ENCODE measurements around the gene PCDHGA9. TPM values are rescaled to one million over a fixed set of nuclear protein-coding genes. Genes with fewer than 3 reads are reported as not detected.
"Not testable (repeated sequence)": the region's sequence is repeated elsewhere in the genome, so short reads cannot be mapped to it uniquely, and the experiment has no call there.

The PCDHGA9 gene
- total RNA-seq, 1 donor from 2014 or later: 4.3 TPM

GRCh38 chr5:141431286-141431685, 28.7 kb downstream of the PCDHGA9 start:
- DNase-seq (no peak), ATAC-seq (ENCODE audit: poor library complexity) (peak; percentile 38)
- intact Hi-C loops (cut with DNase I): no loop called here

- intact Hi-C loops (cut with DNase I); ATAC-seq (ENCODE audit: poor library complexity); DNase-seq: not testable (repeated sequence)
Observed at GRCh38 chr5:141432308-141432707, 29.7 kb downstream of the PCDHGA9 start.

- DNase-seq; intact Hi-C loops (cut with DNase I); ATAC-seq (ENCODE audit: poor library complexity): not testable (repeated sequence)
Observed at GRCh38 chr5:141432726-141433125, 30.1 kb downstream of the PCDHGA9 start.

DNA sequence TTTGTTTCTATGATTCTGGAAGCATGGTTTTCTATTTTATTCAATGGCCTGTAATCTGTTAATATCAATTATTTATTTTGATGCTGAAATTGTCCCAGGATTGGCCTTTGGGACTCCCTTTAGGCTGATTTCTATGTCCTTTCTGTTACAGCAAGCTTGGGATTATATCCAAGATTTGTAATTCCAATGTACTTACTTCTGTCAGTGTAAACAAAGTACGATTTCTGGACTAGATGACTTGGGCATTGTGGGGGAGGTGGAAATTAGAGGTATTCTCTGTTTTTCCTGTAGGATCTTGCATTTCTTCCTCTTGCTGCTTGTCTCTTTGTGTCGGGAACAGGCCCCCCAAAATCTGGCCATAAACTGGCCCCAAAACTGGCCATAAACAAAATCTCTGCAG, 31.4 kb downstream of the PCDHGA9 start:
- ATAC-seq (ENCODE audit: poor library complexity) (no peak), DNase-seq (no peak)
- intact Hi-C loops (cut with DNase I): no loop called here

GRCh38 chr5:141437221-141437620, 34.6 kb downstream of the PCDHGA9 start:
- intact Hi-C loops (cut with DNase I): no loop called here
- DNase-seq: no peak
- ATAC-seq (ENCODE audit: poor library complexity): no peak

DNA sequence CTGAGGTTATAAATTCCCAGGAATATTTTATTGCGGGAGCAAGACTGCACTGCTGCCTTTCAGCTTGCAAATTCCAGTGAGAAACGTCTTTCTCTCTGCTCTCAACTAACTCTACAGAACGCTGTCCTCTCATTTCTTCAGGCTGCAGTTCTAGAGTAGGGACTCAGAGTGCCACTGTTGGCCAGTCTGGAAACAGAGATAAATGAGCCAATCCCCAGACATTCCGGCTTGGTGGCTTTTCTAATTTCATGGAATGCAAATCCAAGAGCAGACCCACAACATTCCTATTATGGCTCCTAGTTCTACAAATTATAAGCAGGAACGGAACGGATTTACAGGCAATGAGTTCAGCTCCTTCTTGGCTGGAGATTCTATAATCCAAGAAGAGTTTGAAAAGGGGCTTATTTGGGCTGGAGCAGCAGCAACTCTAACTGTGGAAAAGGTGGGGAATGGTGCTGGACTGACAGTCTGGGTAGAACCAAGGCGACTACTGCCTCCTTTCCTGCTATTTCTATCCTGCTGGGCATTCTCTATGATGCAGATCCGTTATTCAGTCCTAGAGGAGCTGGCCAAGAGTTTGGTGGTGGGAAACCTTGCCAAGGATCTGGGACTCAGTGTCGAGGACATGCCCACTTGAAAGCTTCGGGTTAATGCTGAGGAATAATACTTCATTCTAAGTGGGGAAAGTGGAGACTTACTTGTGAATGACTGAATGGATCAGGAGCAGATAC, 37.0 kb downstream of the PCDHGA9 start:
- intact Hi-C loops (cut with DNase I): no loop called here
- ATAC-seq (ENCODE audit: poor library complexity) (peak; percentile 50), DNase-seq (no peak)

GRCh38 chr5:141440341-141440740, 37.8 kb downstream of the PCDHGA9 start:
- no peak for DNase-seq
- intact Hi-C loops (cut with DNase I): no loop called here

GRCh38 chr5:141441571-141442170, 39.1 kb downstream of the PCDHGA9 start:
- intact Hi-C loops (cut with DNase I): no loop called here
- DNase-seq: peak; percentile 63

More at GRCh38 chr5:141440341-141440740, 37.8 kb downstream of the PCDHGA9 start:
- ATAC-seq (ENCODE audit: poor library complexity): no peak

More at GRCh38 chr5:141441571-141442170, 39.1 kb downstream of the PCDHGA9 start:
- peak; percentile 88 for ATAC-seq (ENCODE audit: poor library complexity)

Other genes with a start within 250 kb of the PCDHGA9 start
- gene PCDHB7, start 230.1 kb upstream of the PCDHGA9 start, total RNA-seq: 0.62 TPM
- 2.1 TPM for gene PCDHB8, start 225.0 kb upstream of the PCDHGA9 start, total RNA-seq
- gene PCDHB16, start 220.4 kb upstream of the PCDHGA9 start, total RNA-seq: 2.2 TPM
- 0.81 TPM for gene PCDHB9, start 215.6 kb upstream of the PCDHGA9 start, total RNA-seq
- 0.81 TPM for gene PCDHB10, start 210.4 kb upstream of the PCDHGA9 start, total RNA-seq
- 0.73 TPM for gene PCDHB11, start 203.2 kb upstream of the PCDHGA9 start, total RNA-seq
- 1.0 TPM for gene PCDHB12, start 194.1 kb upstream of the PCDHGA9 start, total RNA-seq
- gene PCDHB13, start 188.9 kb upstream of the PCDHGA9 start, total RNA-seq: 2.8 TPM
- 3.3 TPM for gene PCDHB14, start 179.4 kb upstream of the PCDHGA9 start, total RNA-seq
- gene PCDHB15, start 157.4 kb upstream of the PCDHGA9 start, total RNA-seq: 3.9 TPM
- gene SLC25A2, start 98.7 kb upstream of the PCDHGA9 start, total RNA-seq: 0.16 TPM
- gene TAF7, start 82.0 kb upstream of the PCDHGA9 start, total RNA-seq: 101 TPM
- gene PCDHGA1, start 72.3 kb upstream of the PCDHGA9 start, total RNA-seq: 2.7 TPM
- gene PCDHGA2, start 64.0 kb upstream of the PCDHGA9 start, total RNA-seq: 6.5 TPM
- gene PCDHGA3, start 58.9 kb upstream of the PCDHGA9 start, total RNA-seq: 13.0 TPM
- 7.8 TPM for gene PCDHGB1, start 52.7 kb upstream of the PCDHGA9 start, total RNA-seq
- gene PCDHGA4, start 47.8 kb upstream of the PCDHGA9 start, total RNA-seq: 9.3 TPM
- gene PCDHGB2, start 42.8 kb upstream of the PCDHGA9 start, total RNA-seq: 9.2 TPM
- 6.6 TPM for gene PCDHGA5, start 38.6 kb upstream of the PCDHGA9 start, total RNA-seq
- 7.6 TPM for gene PCDHGB3, start 32.5 kb upstream of the PCDHGA9 start, total RNA-seq
- 6.7 TPM for gene PCDHGA6, start 28.9 kb upstream of the PCDHGA9 start, total RNA-seq
- 7.7 TPM for gene PCDHGA7, start 20.0 kb upstream of the PCDHGA9 start, total RNA-seq
- 5.8 TPM for gene PCDHGB4, start 15.1 kb upstream of the PCDHGA9 start, total RNA-seq
- gene PCDHGA8, start 10.1 kb upstream of the PCDHGA9 start, total RNA-seq: 10.1 TPM
- 7.2 TPM for gene PCDHGB5, start 4.8 kb upstream of the PCDHGA9 start, total RNA-seq
- gene PCDHGB6, start 5.2 kb downstream of the PCDHGA9 start, total RNA-seq: 6.2 TPM
- gene PCDHGA10, start 10.2 kb downstream of the PCDHGA9 start, total RNA-seq: 5.4 TPM
- gene PCDHGB7, start 14.9 kb downstream of the PCDHGA9 start, total RNA-seq: 9.8 TPM
- 5.1 TPM for gene PCDHGA11, start 18.3 kb downstream of the PCDHGA9 start, total RNA-seq
- gene PCDHGA12, start 27.7 kb downstream of the PCDHGA9 start, total RNA-seq: 4.9 TPM
- gene PCDHGC3, start 73.2 kb downstream of the PCDHGA9 start, total RNA-seq: 17.1 TPM
- 3.0 TPM for gene PCDHGC4, start 82.3 kb downstream of the PCDHGA9 start, total RNA-seq
- 3.0 TPM for gene PCDHGC5, start 86.3 kb downstream of the PCDHGA9 start, total RNA-seq
- gene DIAPH1, start 216.2 kb downstream of the PCDHGA9 start, total RNA-seq: 32.0 TPM
- 29.1 TPM for gene HDAC3, start 234.1 kb downstream of the PCDHGA9 start, total RNA-seq
- gene RELL2, start 234.2 kb downstream of the PCDHGA9 start, total RNA-seq: 0.86 TPM
- 2.6 TPM for gene FCHSD1, start 248.6 kb downstream of the PCDHGA9 start, total RNA-seq

Measured in Right ventricle myocardium superior (tissue), 1 donor.